Amniotic epithelial cell (primary cell): Measurements from ENCODE around the gene NELFA.

Experiments used
- DNase-seq: peaks from one replicate; pipeline ENCODE4 v3.0.0-alpha.2; 2010; ENCODE audit warnings: low read depth

NELFA gene

GRCh38 chr4:1964971-1965370 is 43.8 kb downstream of the NELFA start:
- no peak for DNase-seq

- no peak for DNase-seq
Observed at GRCh38 chr4:1964443-1964842, 44.3 kb downstream of the NELFA start.

DNA sequence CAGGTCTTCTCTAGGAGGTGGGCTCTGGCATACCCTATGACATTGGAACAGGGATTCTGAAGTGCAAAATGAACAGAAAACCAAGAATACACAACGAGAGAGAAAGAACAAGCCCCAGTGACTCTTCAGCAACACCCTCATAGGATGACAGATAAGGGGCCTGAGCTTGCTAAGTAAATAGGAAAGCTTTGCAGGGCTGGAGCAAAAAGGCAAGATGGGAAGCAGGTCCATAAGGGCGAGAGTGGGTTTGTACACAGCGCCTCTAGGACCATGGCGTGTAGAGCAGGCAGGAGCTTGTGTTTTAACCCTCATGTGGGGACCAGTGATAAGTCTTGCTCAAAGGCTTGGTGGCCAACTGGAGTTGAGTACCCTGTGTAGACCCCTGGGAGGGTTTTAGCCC is 45.8 kb downstream of the NELFA start:
- no peak for DNase-seq

DNA sequence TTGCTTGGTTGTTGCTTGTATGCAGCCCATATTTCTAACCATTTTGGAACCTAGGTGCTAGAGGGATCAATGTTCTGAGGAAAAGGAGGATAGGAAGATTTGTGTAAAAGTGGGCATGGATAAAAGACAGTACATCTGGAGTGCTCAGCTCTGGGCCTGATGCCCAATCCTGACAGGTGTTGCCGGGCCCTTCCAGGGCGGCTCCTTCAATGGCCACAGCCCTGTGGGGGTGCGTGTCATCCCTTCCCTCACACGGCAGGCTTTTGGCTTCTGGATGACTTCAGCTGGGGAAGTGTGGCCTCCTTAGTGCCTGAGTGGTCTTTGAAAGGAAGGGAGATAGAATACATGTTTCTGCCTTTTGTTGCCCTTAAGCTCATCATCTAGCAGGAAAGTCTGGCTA is 47.2 kb downstream of the NELFA start:
- DNase-seq = no peak

DNA sequence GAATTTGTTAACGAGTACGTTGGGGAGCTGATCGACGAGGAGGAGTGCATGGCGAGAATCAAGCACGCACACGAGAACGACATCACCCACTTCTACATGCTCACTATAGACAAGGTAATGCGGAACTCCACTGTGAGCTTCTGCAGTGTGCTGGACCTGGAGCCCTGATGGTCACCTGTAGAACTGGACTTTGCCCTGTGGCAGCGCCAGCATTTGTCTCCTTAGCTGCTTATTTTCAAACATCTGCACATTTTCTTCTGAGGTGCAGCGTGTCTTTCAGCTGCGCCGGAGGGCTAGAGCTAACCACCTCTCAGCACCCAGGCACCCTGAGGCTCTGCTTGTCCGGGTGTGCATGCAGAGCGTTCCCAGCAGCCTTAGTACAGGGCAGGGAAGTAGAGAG is 47.7 kb downstream of the NELFA start:
- DNase-seq = no peak

GRCh38 chr4:1960170-1960825 is 48.5 kb downstream of the NELFA start:
- DNase-seq = peak; percentile 68

DNA sequence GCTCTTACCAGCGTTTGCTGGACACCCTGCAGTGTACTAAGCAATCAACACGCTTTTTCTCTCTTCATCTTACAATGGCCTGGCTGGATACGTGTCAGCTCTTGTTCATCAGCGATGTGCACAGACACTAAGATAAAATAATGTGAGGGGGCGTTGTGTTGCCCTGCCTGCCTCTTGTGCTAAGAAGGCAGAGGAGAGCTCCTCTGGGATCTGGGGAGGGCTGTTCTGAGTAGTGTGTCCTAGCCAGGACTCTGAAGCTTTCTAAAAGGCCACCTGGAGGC is 49.7 kb downstream of the NELFA start:
- no peak for DNase-seq

DNA sequence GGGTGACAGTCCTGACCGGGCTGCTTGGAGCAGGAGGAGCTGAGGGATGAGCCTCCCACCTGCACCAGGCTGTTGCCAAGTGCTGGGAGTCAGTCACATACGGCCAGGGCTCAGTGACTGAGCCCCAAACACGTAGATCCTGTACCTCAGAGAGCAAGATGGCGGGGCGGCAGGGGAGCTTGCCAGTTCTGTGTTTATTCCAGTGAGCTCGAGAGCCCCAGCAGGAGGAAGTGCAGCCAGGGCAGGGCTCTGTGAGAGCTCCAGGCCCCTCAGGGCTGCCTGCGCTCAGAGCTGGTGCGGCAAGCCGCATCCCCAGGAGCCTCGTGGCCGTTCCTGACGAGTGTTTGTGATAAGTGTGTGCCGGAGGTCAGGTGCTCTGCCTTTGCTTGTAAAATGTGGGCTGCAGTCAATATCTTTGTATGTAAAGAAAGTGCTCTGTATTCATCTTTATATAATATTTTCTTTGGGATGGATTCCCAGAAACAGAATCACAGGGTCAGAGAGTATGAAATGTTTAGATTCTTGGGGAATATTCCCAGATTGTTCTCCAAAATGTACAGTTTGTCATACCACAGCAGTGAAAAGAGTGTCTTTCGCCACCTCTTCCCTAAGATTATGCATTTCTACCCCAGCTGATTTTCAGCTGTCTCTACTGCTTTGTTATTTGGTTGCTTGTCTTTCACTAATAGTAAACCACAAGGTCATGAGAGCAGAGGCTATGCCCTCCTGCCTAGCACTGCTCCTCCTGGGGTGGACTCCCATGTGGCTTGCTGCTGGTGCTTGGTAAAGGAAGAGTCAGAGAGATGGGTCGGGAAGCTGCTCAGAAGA is 50.3 kb downstream of the NELFA start:
- no peak for DNase-seq

GRCh38 chr4:1956631-1957030 is 52.1 kb downstream of the NELFA start:
- no peak for DNase-seq

DNA sequence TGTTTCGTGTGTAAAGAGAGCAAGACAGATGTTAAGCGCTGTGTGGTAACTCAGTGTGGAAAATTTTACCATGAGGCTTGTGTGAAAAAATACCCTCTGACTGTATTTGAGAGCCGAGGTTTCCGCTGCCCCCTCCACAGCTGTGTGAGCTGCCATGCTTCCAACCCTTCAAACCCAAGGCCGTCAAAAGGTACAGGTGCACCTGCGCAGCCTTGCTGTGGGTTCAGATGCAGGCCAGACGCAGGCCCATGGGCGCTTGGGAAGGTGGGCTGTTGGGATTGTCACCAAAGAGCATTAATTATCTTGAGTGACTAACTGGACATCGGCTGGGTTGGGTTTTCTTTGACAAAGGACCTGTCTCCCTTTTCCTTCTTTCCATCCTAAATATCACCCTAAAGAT is 55.4 kb downstream of the NELFA start:
- no peak for DNase-seq

- DNase-seq = no peak
Observed at GRCh38 chr4:1952719-1953118, 56.1 kb downstream of the NELFA start.

- DNase-seq = no peak
Observed at GRCh38 chr4:1952058-1952700, 56.6 kb downstream of the NELFA start.

DNA sequence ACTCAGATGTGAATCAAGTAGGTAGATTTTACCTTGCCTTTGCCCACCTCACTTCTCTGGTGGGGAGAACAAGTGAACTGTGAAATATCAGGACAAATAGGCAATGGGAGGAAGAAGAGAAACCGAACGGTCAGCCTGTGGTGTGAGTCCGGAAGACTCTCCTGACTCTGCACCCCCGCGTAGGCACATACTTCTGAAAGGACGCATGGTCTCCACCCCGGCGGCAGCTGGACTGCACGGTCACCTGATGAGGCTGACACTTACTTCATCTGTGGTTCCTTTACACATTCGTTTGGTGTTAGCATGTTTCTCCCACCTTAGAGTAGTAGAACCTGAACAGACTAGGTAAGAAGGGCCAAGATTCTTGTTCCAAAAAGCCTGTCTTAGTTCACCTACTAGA is 58.4 kb downstream of the NELFA start:
- DNase-seq = no peak

GRCh38 chr4:1948892-1949436 is 59.8 kb downstream of the NELFA start:
- DNase-seq = no peak

DNA sequence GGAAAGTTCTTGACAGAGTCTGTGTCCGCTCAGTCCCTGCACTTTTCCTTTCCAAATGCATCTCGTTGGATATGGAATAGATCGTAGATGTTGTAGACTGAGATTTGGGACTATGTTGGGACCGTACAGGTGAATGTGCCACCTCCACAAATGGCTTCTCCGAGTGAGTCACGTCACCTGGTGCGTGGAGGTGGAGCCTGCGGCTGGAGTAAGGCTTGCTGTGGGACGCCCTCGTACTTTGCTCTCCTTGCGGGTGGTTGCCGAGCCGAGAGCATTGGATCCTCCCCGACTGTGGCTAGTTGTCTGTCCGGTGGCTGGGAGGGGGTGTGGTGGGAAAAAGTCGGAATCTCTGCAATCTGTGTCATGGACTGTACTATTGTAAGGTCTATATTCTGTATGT is 60.5 kb downstream of the NELFA start:
- DNase-seq = no peak

DNA sequence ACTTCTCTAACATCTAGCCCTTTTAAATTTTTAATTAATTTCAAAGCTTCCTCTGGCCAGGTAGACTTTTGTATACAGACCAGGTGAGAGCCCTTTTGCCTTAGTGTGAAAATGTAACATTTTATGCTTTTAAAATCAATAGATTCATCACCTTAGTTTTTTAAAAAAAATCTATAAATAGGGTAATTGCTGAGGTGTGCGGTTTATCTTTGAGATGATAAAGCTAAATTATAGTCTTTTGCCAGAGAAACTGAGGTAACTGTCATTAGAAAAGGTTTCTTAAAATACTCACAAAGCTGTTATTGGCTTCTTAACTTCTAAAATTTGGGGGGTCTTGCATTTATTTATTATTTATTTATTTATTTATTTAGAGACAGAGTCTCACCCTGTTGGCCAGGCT is 62.9 kb downstream of the NELFA start:
- no peak for DNase-seq

DNA sequence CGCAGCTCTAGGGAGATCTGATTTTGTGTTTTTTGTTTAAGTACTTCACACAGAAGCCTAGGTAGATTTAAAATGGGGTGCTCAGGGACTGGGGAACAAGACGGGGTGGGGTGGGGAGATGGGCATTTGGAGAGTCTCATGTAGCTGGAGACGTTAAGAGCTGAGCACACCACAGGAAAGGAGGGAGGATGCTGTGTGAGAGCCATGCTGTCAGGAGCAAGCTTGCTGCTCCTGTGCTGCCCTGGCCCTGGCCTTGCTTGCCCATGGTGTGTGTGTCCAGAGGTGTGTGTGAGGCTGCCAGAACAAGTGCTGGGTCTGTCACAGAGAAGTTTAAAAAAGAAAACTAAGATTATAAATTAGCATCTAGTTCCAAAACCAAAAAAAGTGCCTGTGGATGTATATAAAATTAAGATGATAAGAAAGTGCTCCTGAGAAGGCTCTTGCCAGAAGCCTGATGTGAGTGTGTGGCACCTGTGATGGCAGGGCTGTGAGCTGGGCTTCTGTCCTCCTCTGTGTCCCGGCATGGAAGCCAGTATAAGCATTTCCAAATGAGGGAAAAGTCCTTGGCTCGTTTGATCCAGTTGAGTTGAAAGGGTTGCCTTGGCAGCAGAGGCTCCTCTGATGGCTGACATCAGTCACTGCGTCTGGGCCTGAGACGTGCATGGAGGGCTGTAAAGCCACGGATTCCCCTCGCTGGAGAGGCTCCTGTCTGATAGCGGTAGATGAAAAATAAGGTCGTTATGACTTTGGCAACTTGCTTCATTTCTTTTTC is 63.5 kb downstream of the NELFA start:
- no peak for DNase-seq

- no peak for DNase-seq
Observed at GRCh38 chr4:1943928-1944327, 64.8 kb downstream of the NELFA start.

- no peak for DNase-seq
Observed at GRCh38 chr4:1940566-1940965, 68.2 kb downstream of the NELFA start.

DNA sequence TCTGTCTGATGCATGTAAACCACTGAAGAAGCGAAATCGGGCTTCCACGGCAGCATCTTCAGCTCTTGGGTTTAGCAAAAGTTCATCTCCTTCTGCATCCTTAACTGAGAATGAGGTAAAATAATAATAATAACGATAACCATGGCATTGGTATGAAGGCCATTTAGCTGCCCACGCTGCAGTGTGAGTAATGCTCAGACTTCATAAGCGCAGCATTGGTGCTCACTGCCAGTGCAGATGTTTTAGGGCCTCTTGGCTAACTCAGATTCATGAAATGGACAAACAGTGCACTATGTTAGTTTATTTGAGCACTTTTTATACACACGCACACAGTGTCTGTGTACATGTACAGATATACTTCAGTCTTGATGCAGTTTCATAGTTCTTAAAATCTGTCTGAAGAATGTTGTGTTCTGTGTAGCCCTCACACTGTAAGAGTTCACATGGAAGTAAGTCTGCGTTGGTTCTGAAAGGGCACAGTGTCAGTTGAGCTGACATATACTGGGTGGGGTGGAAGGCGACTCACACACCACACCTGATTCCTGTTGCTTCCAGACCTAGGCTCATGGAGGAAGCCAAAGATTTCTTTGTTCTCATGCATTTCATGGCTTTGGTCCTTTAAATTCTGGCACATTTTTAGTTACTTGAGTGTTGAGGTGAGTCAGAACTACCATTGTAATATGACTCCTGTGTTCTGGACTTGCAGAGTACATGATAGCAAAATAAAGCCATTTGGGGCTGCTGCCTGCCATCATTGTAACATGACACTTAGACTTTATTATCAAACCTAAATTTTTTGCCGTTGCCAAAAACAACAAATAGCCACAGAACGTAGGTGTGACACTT is 68.9 kb downstream of the NELFA start:
- DNase-seq = peak; percentile 85

DNA sequence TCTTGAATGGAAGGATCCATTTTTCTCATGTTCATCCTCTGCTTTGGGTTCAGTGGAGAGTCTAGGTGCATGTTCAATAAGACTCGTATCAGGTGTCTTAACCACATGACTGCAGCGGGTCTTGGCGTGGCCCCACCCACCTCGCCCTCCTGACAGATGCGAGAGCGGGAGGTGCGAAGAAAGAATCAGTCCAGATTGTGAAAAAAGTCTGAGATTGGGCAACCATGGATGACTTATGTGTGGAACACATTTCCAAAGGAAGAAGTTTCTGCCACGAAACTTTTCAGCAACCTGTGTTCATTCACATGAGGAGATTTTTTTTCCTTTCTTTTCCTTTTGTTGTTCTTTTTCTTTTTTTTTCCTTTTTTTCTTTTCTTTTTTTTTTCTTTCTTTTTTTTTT is 70.7 kb downstream of the NELFA start:
- peak; percentile 68 for DNase-seq

GRCh38 chr4:1937550-1937949 is 71.2 kb downstream of the NELFA start:
- no peak for DNase-seq
